GM23248 (cell line): ENCODE data around the gene SYT2.

Source experiments
- EZH2 ChIP-seq: fragments of 200-600 bp; sonication (generic); IDR thresholded peaks from 2 replicates; pipeline ENCODE4 v1.6.1; 2018; ENCODE audit warnings: antibody characterized with exemption, mild to moderate bottlenecking; ENCODE audit not compliant: insufficient read depth, poor library complexity, severe bottlenecking
- EZH2phosphoT487 ChIP-seq: fragments of 200-600 bp; sonication (generic); IDR thresholded peaks from 2 replicates; pipeline ENCODE4 v1.6.1; 2018; ENCODE audit warnings: antibody characterized with exemption, moderate library complexity, mild to moderate bottlenecking, low read depth; ENCODE audit not compliant: insufficient read depth

- TF ChIP-seq EZH2 (no peak), EZH2phosphoT487 (no peak)
Observed at GRCh38 chr1:202706851-202707250, 3.4 kb downstream of the SYT2 start.
